MCF 10A (cell line): ENCODE data around the gene HIVEP2. TPM values are rescaled to one million over a fixed set of nuclear protein-coding genes. Genes with fewer than 3 reads are reported as not detected.
A peak's percentile ranks its signal among the peaks of the same experiment; 100 is the strongest.

Source experiments
- BruUV-seq: library from RNA; stranded (reverse); fragments of 400-500 nt; replicated peaks from 2 replicates; lab custom pipeline; 2021; lab: Mats Ljungman, UMichigan
- CTCF ChIA-PET: fragments of 300-600 bp; sonication (Branson Sonifier 250); formaldehyde crosslinking; extraction: SDS; loops from one replicate; lab custom pipeline; 2021; ENCODE audit warnings: antibody characterized with exemption, inconsistent platforms; lab: Yijun Ruan, JAX
- POLR2A ChIA-PET: fragments of 300-600, 350-650 bp; sonication (Branson Sonifier 250); formaldehyde crosslinking; extraction: SDS; loops from one replicate; lab custom pipeline; 2020; ENCODE audit warnings: antibody characterized with exemption, inconsistent platforms; lab: Yijun Ruan, JAX
- DNase-seq: peaks from one replicate; pipeline ENCODE4 v3.0.0-alpha.2; 2018; ENCODE audit not compliant: unreplicated experiment
- H3K27ac Mint-ChIP-seq: one replicate; pipeline ENCODE4 v1.8.0; 2022; ENCODE audit warnings: mild to moderate bottlenecking, low read depth, mixed read lengths; ENCODE audit not compliant: unreplicated experiment
- H3K27me3 Mint-ChIP-seq: one replicate; pipeline ENCODE4 v1.8.0; 2022; ENCODE audit warnings: mixed read lengths; ENCODE audit not compliant: insufficient read depth, unreplicated experiment
- H3K36me3 Mint-ChIP-seq: one replicate; pipeline ENCODE4 v1.8.0; 2022; ENCODE audit warnings: mild to moderate bottlenecking, moderate library complexity, mixed read lengths; ENCODE audit not compliant: insufficient read depth, unreplicated experiment
- H3K4me1 Mint-ChIP-seq: one replicate; pipeline ENCODE4 v1.8.0; 2022; ENCODE audit warnings: mixed read lengths; ENCODE audit not compliant: insufficient read depth, unreplicated experiment
- H3K4me3 Mint-ChIP-seq: one replicate; pipeline ENCODE4 v1.8.0; 2022; ENCODE audit warnings: mild to moderate bottlenecking, moderate library complexity, mixed read lengths; ENCODE audit not compliant: unreplicated experiment
- H3K9me3 Mint-ChIP-seq: one replicate; pipeline ENCODE4 v1.8.0; 2022; ENCODE audit warnings: mixed read lengths; ENCODE audit not compliant: unreplicated experiment
- CTCF ChIP-seq: fragments of 200-600 bp; IDR thresholded peaks from one replicate; pipeline ENCODE4 v1.8.0; 2022; ENCODE audit warnings: antibody characterized with exemption, mild to moderate bottlenecking; ENCODE audit not compliant: unreplicated experiment
- intact Hi-C: fragments of 100-400 bp; cut with micrococcal nuclease; formaldehyde crosslinking; loops from 2 replicates; pipeline ENCODE4 v1.14.1; 2022
- total RNA-seq: library from RNA; stranded (reverse); gene quantifications from 2 replicates; pipeline ENCODE4 v1.2.3, GENCODE V29; 2022

HIVEP2 gene
- total RNA-seq, 1 experiment from 2014 or later = 23.6 TPM

DNA sequence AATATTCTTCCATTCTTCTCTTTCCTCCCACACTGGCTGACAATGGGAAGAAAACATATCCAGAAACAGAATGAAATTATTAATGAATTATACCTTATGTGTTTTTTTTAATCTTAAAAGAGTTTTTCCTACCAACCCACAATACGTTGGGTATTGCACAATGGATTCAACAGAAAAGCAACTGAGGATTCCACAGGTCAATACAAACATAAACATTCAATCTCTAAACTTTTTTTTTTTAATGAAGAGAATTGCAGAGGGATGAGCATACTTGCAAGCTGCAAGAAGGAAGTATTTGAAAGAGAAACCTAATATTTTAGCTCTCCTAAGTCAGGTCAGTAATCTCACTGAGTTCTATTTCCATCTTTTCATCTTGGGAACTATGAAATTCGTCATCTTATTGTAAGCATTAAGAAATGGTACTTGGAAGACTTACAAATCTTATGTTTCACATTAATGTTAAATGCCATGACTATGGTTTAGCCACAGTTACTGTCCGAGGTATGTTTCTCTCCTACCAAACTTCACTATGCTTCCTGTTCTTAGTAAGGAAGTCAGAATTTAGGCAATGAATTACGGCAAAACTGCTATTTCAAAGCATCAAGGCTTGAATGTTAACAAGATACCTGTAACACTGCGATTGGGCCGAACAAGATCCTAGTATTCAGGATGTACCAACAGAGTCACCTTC lies 100.8 kb downstream of the HIVEP2 start:
- H3K36me3 Mint-ChIP-seq = peaks cover 13% of the 10 kb centered on the region
- peak overlapping the region; percentile 95 for H3K27ac Mint-ChIP-seq
- H3K9me3 Mint-ChIP-seq = no peaks in the 10 kb centered on the region
- CTCF ChIA-PET = no interaction called here
- no peak for TF ChIP-seq CTCF
- H3K27me3 Mint-ChIP-seq = no peaks in the 10 kb centered on the region
- POLR2A ChIA-PET = interaction anchor here (0.8 to 12.1 kb wide), 9 partner anchors 11 to 553 kb away, joined by 4 to 101 read pairs (median 8); partner anchors contain the start of gene AIG1
- no TSS peak for BruUV-seq
- intact Hi-C loops = no loop called here
- H3K4me3 Mint-ChIP-seq = peak overlapping the region; percentile 69
- peaks cover 72% of the 10 kb centered on the region for H3K4me1 Mint-ChIP-seq
- no peak for DNase-seq

- Mint-ChIP-seq H3K27ac (peak overlapping the region; percentile 87), H3K9me3 (no peaks in the 10 kb centered on the region), H3K27me3 (no peaks in the 10 kb centered on the region), H3K4me1 (peaks cover 72% of the 10 kb centered on the region), H3K36me3 (peaks cover 13% of the 10 kb centered on the region), H3K4me3 (peak overlapping the region; percentile 60)
- BruUV-seq = no TSS peak
- ChIA-PET POLR2A (interaction anchor here (0.7 to 12.1 kb wide), 17 partner anchors 9 to 554 kb away, joined by 3 to 101 read pairs (median 5); partner anchors contain the start of gene HIVEP2), CTCF (interaction anchor here (0.7 to 1.0 kb wide), 3 partner anchors 42 to 833 kb away, joined by 3 to 5 read pairs (median 3); no protein-coding TSS in a partner anchor)
- no peak for DNase-seq
- intact Hi-C loops = no loop called here
- TF ChIP-seq CTCF = no peak
Measured at GRCh38 chr6:142843361-142843760, 101.6 kb downstream of the HIVEP2 start.

DNA sequence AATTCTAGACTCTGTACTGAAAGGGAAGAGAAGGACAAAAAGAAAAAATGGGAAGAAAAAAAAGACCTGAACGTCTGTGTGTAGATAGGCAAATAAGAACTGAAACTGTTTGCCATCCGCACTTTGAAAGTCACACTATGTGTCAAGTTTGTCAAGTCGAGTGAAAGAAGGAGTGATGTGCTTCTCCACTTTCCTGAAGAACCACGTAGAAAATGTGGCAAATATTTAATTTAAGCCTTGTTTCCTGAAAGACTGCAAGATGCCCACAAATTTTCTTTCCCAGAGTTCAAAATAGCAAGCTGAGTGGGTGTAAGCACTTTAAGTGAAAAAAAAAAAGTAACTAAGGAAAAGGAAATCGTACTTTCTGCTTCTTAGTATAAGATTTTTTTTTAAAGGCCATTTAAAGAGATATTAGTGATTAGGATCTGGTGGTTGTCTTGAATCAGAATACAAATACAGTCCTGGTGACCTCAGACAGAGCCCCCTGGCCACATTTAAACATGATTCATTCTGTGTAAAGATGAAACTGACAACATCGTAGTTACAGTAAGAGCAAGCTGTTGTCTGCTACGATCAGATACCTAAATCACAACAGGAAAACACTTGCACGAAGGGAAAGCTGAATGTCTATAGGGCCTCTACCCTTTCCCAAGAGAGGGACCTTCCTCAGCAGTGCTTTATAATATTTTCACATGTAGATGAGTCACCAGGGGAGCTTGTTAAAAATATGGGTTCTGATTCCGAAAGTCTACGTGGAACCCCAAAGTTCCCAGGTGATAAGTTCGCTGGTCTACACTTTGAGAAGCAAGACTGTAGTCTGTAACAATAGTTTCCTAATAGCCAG lies 102.3 kb downstream of the HIVEP2 start:
- no TSS peak for BruUV-seq
- H3K4me1 Mint-ChIP-seq = peaks cover 72% of the 10 kb centered on the region
- H3K9me3 Mint-ChIP-seq = no peaks in the 10 kb centered on the region
- peak overlapping the region; percentile 60 for H3K4me3 Mint-ChIP-seq
- H3K27me3 Mint-ChIP-seq = no peaks in the 10 kb centered on the region
- DNase-seq = peak; percentile 58
- intact Hi-C loops = no loop called here
- peaks cover 7% of the 10 kb centered on the region for H3K36me3 Mint-ChIP-seq
- peak overlapping the region; percentile 87 for H3K27ac Mint-ChIP-seq
- ChIA-PET CTCF (interaction anchor here (0.7 to 1.0 kb wide), 3 partner anchors 43 to 833 kb away, joined by 3 to 5 read pairs (median 3); no protein-coding TSS in a partner anchor), POLR2A (interaction anchor here (0.5 to 12.1 kb wide), 21 partner anchors 9 to 712 kb away, joined by 3 to 101 read pairs (median 4); partner anchors contain the start of gene HIVEP2)
- no peak for TF ChIP-seq CTCF
